B cell (primary cell): Measurements from ENCODE around the gene FEM1B. TPM values are rescaled to one million over a fixed set of nuclear protein-coding genes. Genes with fewer than 3 reads are reported as not detected.

Experiments used
- ATAC-seq: fragments of 200-7000 bp; cut with Tn5 transposase; one replicate; pipeline ENCODE4 v1.10.0; 2021; ENCODE audit warnings: low read depth, mild to moderate bottlenecking, moderate number of reproducible peaks, moderate library complexity
- CTCF ChIA-PET: fragments of 350-600 bp; sonication (Branson Sonifier 250); formaldehyde crosslinking; loops from one replicate; lab custom pipeline; 2021; ENCODE audit warnings: antibody characterized with exemption, inconsistent platforms; lab: Charles Lee
- POLR2A ChIA-PET: fragments of 350-600 bp; sonication (Branson Sonifier 250); formaldehyde crosslinking; loops from one replicate; lab custom pipeline; 2021; ENCODE audit warnings: antibody characterized with exemption; lab: Charles Lee
- DNase-seq: peaks from one replicate; pipeline ENCODE4 v3.0.0; 2013
- H2AFZ ChIP-seq: 2 replicates; pipeline ENCODE4 v1.6.1; 2012; ENCODE audit warnings: mild to moderate bottlenecking, low read depth, low read length; ENCODE audit not compliant: insufficient read depth, poor library complexity, severe bottlenecking
- H3K27ac ChIP-seq, 2 donors: 1 replicate in 1 of 2; 2 replicates in 1 of 2; pipeline ENCODE4 v1.5.1; 2012 to 2013; ENCODE audit warnings: low read length in 2 of 2, mild to moderate bottlenecking in 2 of 2, moderate library complexity in 1 of 2
- H3K27me3 ChIP-seq, 4 experiments: fragments of 200-600 bp in 1 of 4; sonication (generic) in 1 of 4; replicated peaks in 1 of 4; 1 replicate in 2 of 4; 2 replicates in 2 of 4; pipeline versions ENCODE4 v1.6.1 to v1.7.0; 2013 to 2016; ENCODE audit warnings: low read length in 3 of 4, mild to moderate bottlenecking in 2 of 4, mixed read lengths in 1 of 4, moderate library complexity in 1 of 4; ENCODE audit not compliant: insufficient read depth in 4 of 4, control insufficient read depth in 3 of 4; ENCODE audit errors: control extremely low read depth in 1 of 4
- H3K36me3 ChIP-seq, 2 experiments: replicated peaks in 1 of 2; 1 replicate in 1 of 2; 2 replicates in 1 of 2; pipeline versions ENCODE4 v1.6.1 to v1.7.1; 2013; ENCODE audit warnings: low read length in 1 of 2; ENCODE audit not compliant: insufficient read depth in 2 of 2, control insufficient read depth in 1 of 2; ENCODE audit errors: control extremely low read depth in 1 of 2, extremely low read depth in 1 of 2
- H3K4me1 ChIP-seq, 2 donors: fragments of 200-600 bp in 1 of 2; sonication (generic) in 1 of 2; 1 replicate in 1 of 2; 2 replicates in 1 of 2; pipeline versions ENCODE4 v1.5.1 to v1.6.1; 2013 to 2017; ENCODE audit warnings: low read length in 2 of 2; ENCODE audit not compliant: control insufficient read depth in 2 of 2, insufficient read depth in 2 of 2
- H3K4me2 ChIP-seq: replicated peaks from 2 replicates; pipeline ENCODE3; 2012; ENCODE audit warnings: mild to moderate bottlenecking, low read depth, low read length; ENCODE audit not compliant: poor library complexity, severe bottlenecking
- H3K4me3 ChIP-seq, 5 experiments: fragments of 200-600 bp in 1 of 5; sonication (generic) in 1 of 5; 1 replicate in 3 of 5; 2 replicates in 2 of 5; pipeline versions ENCODE4 v1.5.1 to v1.7.0; 2011 to 2016; ENCODE audit warnings: low read length in 4 of 5, mild to moderate bottlenecking in 4 of 5, low read depth in 2 of 5, control low read depth in 1 of 5, moderate library complexity in 1 of 5; ENCODE audit not compliant: insufficient read depth in 1 of 5; ENCODE audit errors: control extremely low read depth in 1 of 5, extremely low read depth in 1 of 5
- H3K79me2 ChIP-seq: fragments of 200-600 bp; sonication (generic); one replicate; pipeline ENCODE4 v1.6.0; 2016; ENCODE audit warnings: low read length; ENCODE audit not compliant: control insufficient read depth, insufficient read depth
- H3K9ac ChIP-seq: fragments of 200-600 bp; sonication (generic); 2 replicates; pipeline ENCODE4 v1.6.1; 2017; ENCODE audit warnings: mild to moderate bottlenecking, low read length, moderate library complexity
- H3K9me3 ChIP-seq, 3 donors: one replicate each; pipeline versions ENCODE4 v1.6.1 to v1.7.1; 2013; ENCODE audit warnings: low read length in 2 of 3; ENCODE audit not compliant: control insufficient read depth in 2 of 3, insufficient read depth in 1 of 3; ENCODE audit errors: control extremely low read depth in 1 of 3
- H4K20me1 ChIP-seq: 2 replicates; pipeline ENCODE4 v1.6.0; 2012; ENCODE audit warnings: mild to moderate bottlenecking, low read length; ENCODE audit not compliant: insufficient read depth, control insufficient read depth, poor library complexity, severe bottlenecking
- H3K27ac Mint-ChIP-seq: one replicate; pipeline ENCODE4 v1.8.0; 2021; ENCODE audit warnings: mixed read lengths
- H3K27me3 Mint-ChIP-seq: one replicate; pipeline ENCODE4 v1.8.0; 2021; ENCODE audit warnings: mixed read lengths
- H3K4me1 Mint-ChIP-seq: one replicate; pipeline ENCODE4 v1.8.0; 2021; ENCODE audit warnings: mixed read lengths
- H3K4me3 Mint-ChIP-seq: one replicate; pipeline ENCODE4 v1.8.0; 2021; ENCODE audit warnings: mixed read lengths
- H3K9me3 Mint-ChIP-seq: one replicate; pipeline ENCODE4 v1.8.0; 2022; ENCODE audit warnings: mixed read lengths; ENCODE audit not compliant: insufficient read depth
- CTCF ChIP-seq: fragments of 200-600 bp; IDR thresholded peaks from one replicate; pipeline ENCODE4 v1.8.0; 2022; ENCODE audit warnings: antibody characterized with exemption, mild to moderate bottlenecking
- EZH2 ChIP-seq: IDR thresholded peaks from 2 replicates; pipeline ENCODE4 v1.6.1; 2012; ENCODE audit warnings: borderline replicate concordance, low read depth, mild to moderate bottlenecking, moderate library complexity, low read length; ENCODE audit not compliant: insufficient read depth, poor library complexity, severe bottlenecking
- WGBS: methylation state at CpG from one replicate; pipeline ENCODE4 v1.1.5; 2013; ENCODE audit warnings: missing lambda C conversion rate; ENCODE audit not compliant: insufficient coverage; 5-methylcytosine and 5-hydroxymethylcytosine counted together
- intact Hi-C: fragments of 100-400 bp; cut with micrococcal nuclease; formaldehyde crosslinking; loops from one replicate; pipeline ENCODE4 v1.10.0; 2022
- polyA plus RNA-seq: library from polyadenylated mRNA; depleted of rRNA; stranded (reverse); fragments of >200 nt; gene quantifications from 2 replicates; pipeline ENCODE4 v1.2.3, GENCODE V29; 2012
- total RNA-seq, 2 donors: library from RNA; stranded (reverse); fragments of 120-200 nt in 1 of 2; gene quantifications; 1 replicate in 1 of 2; 2 replicates in 1 of 2; pipeline versions ENCODE4 v1.2.3 to v1.2.4, GENCODE V29; 2013 to 2022

Gene FEM1B
- total and polyA plus RNA-seq, 2 donors (not counting 1 experiment from before 2014, with no cell fraction given), result 13.8 to 52.4 TPM

GRCh38 chr15:68299436-68299835 lies 21.9 kb downstream of the FEM1B start:
- H3K4me3 ChIP-seq, result peak overlapping the region in 1 of 5 experiments; percentile 52
- Mint-ChIP-seq H3K4me3 (peak overlapping the region; percentile 63), H3K9me3 (no peaks in the 10 kb centered on the region), H3K27me3 (no peaks in the 10 kb centered on the region), H3K27ac (peak overlapping the region; percentile 76), H3K4me1 (peaks cover 17% of the 10 kb centered on the region)
- H3K27ac ChIP-seq, result peak overlapping the region in 1 of 2 donors; percentile 55
- intact Hi-C loops, result loop anchor here (2.0 kb wide), 1 partner anchor 21 kb away; no protein-coding TSS in a partner anchor
- DNase-seq (no peak), ATAC-seq (no peak)
- H4K20me1 ChIP-seq, result no peaks in the 10 kb centered on the region
- H3K27me3 ChIP-seq, result no peaks in the 10 kb centered on the region
- peaks cover 4 to 14% of the 10 kb centered on the region in 2 donors for H3K4me1 ChIP-seq
- H3K79me2 ChIP-seq, result no peaks in the 10 kb centered on the region
- peak overlapping the region; percentile 73 for H2AFZ ChIP-seq
- peak overlapping the region; percentile 58 for H3K9ac ChIP-seq
- TF ChIP-seq CTCF (no peak), EZH2 (no peak)
- H3K9me3 ChIP-seq, result no peaks in the 10 kb centered on the region
- H3K4me2 ChIP-seq, result peak overlapping the region; percentile 65
- no peaks in the 10 kb centered on the region for H3K36me3 ChIP-seq
- 75% methylated on average over 4 of the region's 5 CpGs for WGBS
- ChIA-PET CTCF (interaction anchor here (1.0 to 1.6 kb wide), 2 partner anchors 17 to 20 kb away, joined by 4 to 5 read pairs; no protein-coding TSS in a partner anchor), POLR2A (no interaction called here)

- H3K27me3 Mint-ChIP-seq, result no peaks in the 10 kb centered on the region
- Histone ChIP-seq H3K4me3 (no peak overlapping the region), H3K36me3 (no peaks in the 10 kb centered on the region), H3K79me2 (no peaks in the 10 kb centered on the region), H3K9ac (no peak overlapping the region), H3K27ac (no peak overlapping the region), H3K27me3 (no peaks in the 10 kb centered on the region), H3K4me2 (no peak overlapping the region), H3K4me1 (peaks cover 4 to 14% of the 10 kb centered on the region in 2 donors), H4K20me1 (no peaks in the 10 kb centered on the region), H2AFZ (no peak overlapping the region), H3K9me3 (no peaks in the 10 kb centered on the region)
- H3K4me3 Mint-ChIP-seq, result no peak overlapping the region
- H3K4me1 Mint-ChIP-seq, result peaks cover 17% of the 10 kb centered on the region
- ChIA-PET POLR2A (no interaction called here), CTCF (no interaction called here)
- H3K9me3 Mint-ChIP-seq, result no peaks in the 10 kb centered on the region
- intact Hi-C loops, result no loop called here
- ATAC-seq, result no peak
- H3K27ac Mint-ChIP-seq, result peak overlapping the region; percentile 7
- DNase-seq, result no peak
- WGBS, result 100% methylated on average over 1 of the region's 6 CpGs
- TF ChIP-seq CTCF, result no peak
- TF ChIP-seq EZH2, result no peak
These were observed 22.8 kb downstream of the FEM1B start for GRCh38 chr15:68300115-68300940.
